Hippocampal formation (tissue), 2 donors: ENCODE measurements around the gene CCL27.

Experiments
- DNase-seq, 2 donors: peaks; one replicate each; lab custom pipeline; 2025; lab: John Stamatoyannopoulos, UW

CCL27 gene

DNA sequence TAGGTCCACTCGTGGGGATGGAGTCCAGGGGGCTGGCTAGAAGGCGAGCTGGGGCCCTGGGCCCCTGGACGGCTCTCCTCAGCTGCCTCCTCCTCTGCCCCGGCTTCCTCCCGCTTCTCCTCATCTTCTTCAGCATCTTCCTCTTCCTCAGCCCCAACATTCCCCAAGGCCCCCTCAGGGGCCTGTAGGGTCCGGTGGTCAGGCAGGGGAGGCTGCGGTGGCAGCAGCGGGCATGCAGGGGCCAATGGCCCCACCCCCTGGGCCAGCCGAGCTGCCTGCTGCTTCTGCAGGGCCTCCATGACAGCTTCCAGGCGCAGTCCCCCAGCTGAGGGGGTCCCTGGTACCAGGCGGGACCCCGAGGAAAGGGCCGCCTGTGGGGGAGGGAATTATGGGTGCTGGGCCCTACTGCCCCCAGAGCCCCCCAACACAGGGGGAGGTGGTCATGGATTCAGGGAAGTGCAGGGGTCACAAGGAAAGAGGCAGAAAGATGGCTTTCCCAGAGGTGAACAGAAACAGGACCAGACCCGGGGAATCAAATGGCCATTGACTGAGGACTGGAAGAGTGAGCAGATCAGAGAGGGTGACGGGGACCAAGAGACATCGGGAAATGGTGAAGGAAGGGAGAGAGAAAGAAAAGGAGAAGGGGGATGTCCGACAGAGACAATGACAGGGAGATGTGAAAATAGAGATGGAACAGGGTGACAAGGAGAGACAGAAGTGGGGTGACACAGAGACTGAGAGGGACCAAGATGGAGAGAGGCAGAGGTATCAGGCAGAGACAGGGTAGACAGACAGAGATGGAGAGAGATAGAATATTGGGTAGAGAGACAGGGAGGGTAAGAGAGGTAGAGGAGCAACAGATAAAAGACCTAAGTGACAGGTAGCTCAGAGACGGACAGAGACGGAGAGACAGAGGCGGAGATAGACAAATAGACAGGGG, 34.5 kb downstream of the CCL27 start:
- DNase-seq: no peak

DNA sequence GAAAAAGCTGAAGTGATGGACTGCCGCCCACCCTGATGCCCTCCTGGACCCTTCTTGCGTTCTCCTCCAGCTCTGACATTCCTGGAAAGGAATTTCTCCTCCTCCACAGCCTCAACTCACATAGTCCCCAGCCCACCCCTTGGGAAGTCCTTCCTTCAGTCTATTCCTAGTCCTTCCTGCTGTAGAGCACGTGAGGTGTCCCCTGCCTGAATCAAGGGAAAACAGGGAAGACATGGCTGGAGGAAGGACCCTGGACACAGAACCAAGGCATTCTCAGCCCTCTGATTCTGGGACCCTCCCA, 37.3 kb downstream of the CCL27 start:
- DNase-seq: no peak

DNA sequence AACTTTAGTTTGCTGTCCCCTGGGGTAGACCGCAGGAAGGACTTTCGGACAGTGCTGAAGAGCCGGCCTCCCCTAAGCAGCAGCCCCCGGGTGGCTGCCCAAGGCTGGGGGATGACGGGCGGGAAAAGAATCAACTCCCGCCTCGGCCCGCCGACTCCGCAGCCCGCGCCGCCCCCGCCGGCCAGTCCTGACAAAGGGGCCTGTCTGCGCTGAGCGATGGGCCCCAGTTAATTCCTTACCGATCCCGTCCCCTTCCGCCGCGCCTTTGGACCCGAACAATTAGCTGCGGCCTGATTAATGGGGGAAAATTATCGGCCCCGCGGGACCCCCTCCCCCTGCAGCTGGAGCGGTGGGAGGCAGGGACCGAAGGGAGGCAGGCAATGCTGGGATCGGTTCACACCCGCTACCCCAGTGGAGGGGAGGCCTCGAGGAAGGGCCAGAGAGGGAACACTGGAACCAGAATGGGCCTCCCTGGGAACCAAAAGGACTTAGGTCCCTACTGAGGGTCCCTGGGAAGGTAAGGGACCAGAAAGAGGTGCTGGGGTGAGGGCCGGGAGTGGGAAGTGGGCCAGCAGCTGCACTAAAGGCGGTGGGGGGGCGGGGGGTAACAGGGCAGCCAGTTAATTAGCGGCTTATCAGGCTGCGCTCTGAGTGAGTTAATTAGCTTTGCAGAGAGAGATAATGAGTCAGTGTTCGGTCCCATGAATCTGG, 37.8 kb downstream of the CCL27 start:
- DNase-seq: no peak

DNA sequence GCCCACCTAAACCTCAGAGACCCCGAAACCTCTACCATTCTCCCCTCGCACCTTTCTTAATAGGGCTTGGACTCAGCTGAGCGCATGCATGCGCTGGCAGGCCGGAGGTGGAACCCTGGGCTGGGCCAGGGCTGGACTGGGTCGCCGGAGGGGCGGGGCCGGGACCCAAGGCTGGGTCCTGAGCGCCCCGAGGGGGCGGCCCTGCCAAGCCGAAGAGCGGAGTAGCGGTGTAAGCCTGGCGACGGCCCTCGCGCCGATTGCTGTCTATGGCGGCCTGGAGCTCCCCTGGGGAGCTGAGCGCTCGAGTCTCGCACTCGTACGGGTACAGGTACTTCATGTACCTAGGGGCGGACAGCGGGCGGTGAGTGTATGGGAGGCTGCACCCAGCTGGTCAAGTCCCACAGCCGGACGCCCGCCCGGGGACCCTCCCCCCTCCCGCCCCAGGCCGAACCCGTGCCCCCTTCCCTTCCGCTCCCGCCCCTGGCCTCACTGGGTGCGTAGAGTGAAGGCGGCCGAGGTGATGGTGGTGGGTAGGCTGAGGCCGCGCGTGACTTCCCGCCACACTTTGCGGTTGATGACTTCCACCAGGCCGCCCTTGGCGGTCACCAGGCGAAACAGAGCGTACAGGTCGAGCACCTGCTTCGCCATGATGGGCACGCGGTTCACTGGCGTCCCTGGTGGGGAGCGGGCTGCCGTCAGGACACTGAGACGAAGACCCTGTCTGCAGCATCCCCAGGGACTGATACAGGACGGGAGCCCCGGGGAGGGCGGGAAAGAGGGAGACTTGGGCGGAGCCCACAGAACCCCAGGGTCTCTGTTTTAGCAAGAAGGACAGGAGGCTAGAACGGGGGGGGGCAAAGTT, 38.9 kb downstream of the CCL27 start:
- no peak for DNase-seq

DNA sequence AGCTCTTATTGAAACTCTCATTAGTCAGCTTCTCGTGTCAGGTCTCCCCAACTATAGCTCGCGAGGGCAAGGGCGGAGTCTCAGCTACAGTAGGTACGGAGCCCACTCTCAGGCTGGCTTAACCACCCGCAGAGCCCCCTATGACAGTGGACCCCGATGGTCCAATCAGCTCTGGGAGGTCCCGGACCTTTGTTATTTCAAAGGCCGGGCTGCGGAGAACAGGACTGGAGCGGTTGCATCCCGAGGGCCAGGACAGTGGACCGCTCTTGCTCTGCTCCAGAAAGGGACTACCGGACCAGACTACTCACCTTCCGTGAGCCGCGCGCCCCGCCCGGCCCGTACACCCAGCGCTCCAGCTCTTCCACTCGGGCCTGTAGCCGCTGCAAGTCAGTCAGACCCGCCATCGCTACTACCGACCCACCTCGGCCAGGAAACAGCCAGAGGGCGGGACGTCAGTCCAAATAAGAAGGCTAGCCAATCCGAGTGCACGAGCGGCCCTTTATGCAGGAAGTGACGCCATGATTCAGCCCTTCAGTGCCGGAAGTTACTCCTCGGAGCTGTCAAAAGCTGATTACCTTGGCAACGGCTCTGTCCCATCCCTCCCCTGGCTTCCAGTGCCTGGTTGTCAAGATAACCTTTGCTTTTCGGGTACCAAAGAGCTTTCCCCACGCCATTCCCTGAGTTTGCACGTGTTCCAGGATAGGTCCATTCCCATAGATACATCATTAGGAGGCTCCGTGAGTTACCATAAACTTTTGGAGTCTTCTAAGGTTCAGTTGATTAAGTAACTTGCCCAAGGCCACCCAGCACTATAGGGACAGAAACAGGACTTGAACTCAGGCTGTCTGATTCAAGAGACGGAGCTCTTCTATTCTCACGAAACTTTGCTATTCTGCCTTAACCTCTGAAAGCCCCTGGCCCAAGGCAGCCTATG, 42.1 kb downstream of the CCL27 start, which contains the start of gene DCTN3:
Gene DCTN3, minus strand, starts transcription at position 435 of the 934 bp plus-strand sequence. Its CDS starts 31 bp downstream, at position 404.
- DNase-seq: peak; percentile 88 to 98

DNA sequence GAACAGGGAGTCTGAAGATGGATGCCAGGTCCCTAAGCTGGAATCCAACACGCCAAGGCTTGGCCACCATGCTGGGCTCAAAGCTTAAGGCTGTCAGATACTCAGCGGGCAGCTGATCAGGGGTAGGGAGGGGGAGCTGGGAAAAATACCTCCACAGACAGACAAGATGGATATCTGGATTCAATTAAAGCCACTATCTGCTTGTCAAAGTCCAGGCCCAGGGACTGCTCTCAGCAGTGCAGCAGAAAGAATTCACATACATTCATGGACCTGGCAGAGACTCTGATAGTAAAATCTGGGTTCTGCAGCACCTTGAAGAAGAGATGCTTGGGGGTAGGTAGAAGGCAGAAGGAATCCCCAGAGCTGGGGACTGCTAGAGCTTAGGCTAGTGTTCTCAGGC, 47.3 kb downstream of the CCL27 start:
- DNase-seq: no peak

DNA sequence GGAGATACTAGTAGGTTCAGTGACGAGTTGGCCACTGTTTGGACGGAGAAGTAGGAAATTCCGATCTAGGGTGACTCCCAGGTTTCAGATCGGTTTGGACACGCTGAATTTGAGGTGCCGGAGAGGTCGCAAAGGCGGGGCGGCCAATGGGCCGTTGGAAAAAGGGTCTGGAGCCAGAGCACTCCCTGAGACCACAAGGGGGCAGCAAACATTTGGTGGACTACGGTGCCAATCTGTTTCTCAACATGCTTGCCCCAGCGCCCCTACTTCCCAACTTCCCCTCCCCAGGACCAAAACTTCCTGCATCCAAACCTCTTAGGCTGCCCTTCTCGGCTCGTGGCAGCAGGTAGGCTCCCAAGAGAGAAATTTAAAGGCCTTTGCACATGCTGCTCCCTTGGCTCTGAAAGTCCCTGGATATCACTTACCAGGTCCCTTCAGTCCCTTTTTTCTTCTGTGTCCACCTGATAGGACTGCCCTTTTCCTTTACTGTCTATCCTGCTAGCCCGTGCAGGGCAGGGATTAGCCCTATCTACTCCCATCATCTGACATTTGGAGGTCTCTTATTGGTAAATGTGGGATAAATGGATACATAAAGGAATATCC, 49.6 kb downstream of the CCL27 start:
- DNase-seq: peak; percentile 67 to 74
